Measurements from ENCODE around the gene BMP2.

GRCh38 chr20:6732851-6733250 lies 34.6 kb upstream of the BMP2 start:
- TF ChIP-seq EP300 (IDR thresholded peaks at IDR 0.05; ENCODE audit: low read depth) (no peak), POLR2A (IDR thresholded peaks at IDR 0.05) (no peak), CTCF (IDR thresholded peaks at IDR 0.05) (no peak)

All from transverse colon (tissue), 3 donors.